ENCODE measurements around the gene SLC5A11. TPM values are rescaled to one million over a fixed set of nuclear protein-coding genes. Genes with fewer than 3 reads are reported as not detected.

SLC5A11 gene
- total RNA-seq, 1 donor from 2014 or later: not detected

DNA sequence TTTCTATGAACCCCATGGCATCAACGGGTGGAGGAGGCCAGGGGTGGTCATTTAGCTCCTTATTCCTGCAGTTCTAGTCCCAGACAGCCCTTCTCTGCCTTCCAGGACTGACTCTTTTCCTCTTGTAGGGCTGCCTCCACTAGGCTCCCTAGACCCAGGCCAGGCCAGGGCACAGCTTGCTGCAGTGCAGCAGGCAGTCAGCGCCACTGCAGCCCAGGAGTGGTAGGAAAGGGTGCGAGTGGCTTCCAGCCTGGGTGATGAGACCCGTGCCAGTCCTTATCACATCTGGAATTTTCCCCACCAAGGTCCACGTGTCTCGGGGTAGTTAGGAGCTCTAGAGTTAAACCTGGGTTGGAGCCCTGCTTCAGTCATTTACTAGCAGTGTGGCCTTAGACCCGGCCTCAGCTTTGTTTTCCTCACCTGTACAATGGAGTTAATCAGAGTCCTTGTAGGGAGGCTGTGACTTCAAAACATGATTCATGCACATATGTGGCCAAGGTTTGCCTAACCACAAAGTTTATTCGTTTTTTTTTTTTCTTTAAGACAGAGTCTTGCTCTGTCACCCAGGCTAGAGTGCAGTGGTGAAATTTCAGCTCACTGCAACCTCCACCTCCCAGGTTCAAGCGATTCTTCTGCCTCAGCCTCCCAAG lies 4.7 kb downstream of the SLC5A11 start:
- Histone ChIP-seq H3K27ac (ENCODE audit: low read depth, low read length) (peak overlapping the region; percentile 9), H3K27me3 (ENCODE audit: insufficient read depth, low read length) (no peaks in the 10 kb centered on the region), H3K36me3 (ENCODE audit: insufficient read depth, low read length) (no peaks in the 10 kb centered on the region), H3K4me3 (ENCODE audit: insufficient read depth, low read depth, low read length) (no peak overlapping the region), H2AFZ (ENCODE audit: low read depth, low read length) (no peak overlapping the region), H4K20me1 (ENCODE audit: insufficient read depth, low read length) (no peaks in the 10 kb centered on the region), H3K4me2 (ENCODE audit: low read length) (no peak overlapping the region), H3K9me3 (ENCODE audit: insufficient read depth, low read depth, low read length) (no peaks in the 10 kb centered on the region), H3K9ac (ENCODE audit: low read length) (no peak overlapping the region), H3K4me1 (ENCODE audit: insufficient read depth, low read length) (peaks cover 30% of the 10 kb centered on the region), H3K79me2 (ENCODE audit: insufficient read depth, low read length) (no peaks in the 10 kb centered on the region)
- H3K27me3 Mint-ChIP-seq (ENCODE audit: low read depth, unreplicated experiment): peaks cover 14% of the 10 kb centered on the region
- peak; percentile 73 for DNase-seq (ENCODE audit: low read depth)
- TF ChIP-seq EZH2 (IDR thresholded peaks at IDR 0.05; ENCODE audit: insufficient read depth, low read length): no peak
- TF ChIP-seq, protein P1, sequence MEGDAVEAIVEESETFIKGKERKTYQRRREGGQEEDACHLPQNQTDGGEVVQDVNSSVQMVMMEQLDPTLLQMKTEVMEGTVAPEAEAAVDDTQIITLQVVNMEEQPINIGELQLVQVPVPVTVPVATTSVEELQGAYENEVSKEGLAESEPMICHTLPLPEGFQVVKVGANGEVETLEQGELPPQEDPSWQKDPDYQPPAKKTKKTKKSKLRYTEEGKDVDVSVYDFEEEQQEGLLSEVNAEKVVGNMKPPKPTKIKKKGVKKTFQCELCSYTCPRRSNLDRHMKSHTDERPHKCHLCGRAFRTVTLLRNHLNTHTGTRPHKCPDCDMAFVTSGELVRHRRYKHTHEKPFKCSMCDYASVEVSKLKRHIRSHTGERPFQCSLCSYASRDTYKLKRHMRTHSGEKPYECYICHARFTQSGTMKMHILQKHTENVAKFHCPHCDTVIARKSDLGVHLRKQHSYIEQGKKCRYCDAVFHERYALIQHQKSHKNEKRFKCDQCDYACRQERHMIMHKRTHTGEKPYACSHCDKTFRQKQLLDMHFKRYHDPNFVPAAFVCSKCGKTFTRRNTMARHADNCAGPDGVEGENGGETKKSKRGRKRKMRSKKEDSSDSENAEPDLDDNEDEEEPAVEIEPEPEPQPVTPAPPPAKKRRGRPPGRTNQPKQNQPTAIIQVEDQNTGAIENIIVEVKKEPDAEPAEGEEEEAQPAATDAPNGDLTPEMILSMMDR (IDR thresholded peaks at IDR 0.05; ENCODE audit: insufficient read depth, low read depth, low read length): no peak
- peaks cover 4% of the 10 kb centered on the region for H3K4me1 Mint-ChIP-seq (ENCODE audit: low read depth, unreplicated experiment)
- no peaks in the 10 kb centered on the region for H3K36me3 Mint-ChIP-seq (ENCODE audit: low read depth, unreplicated experiment)
- no peak overlapping the region for H3K4me3 Mint-ChIP-seq (ENCODE audit: unreplicated experiment)
- no peak for FAIRE-seq
- H3K27ac Mint-ChIP-seq (ENCODE audit: unreplicated experiment): no peak overlapping the region
- peaks cover 1% of the 10 kb centered on the region for H3K9me3 Mint-ChIP-seq (ENCODE audit: unreplicated experiment)

DNA sequence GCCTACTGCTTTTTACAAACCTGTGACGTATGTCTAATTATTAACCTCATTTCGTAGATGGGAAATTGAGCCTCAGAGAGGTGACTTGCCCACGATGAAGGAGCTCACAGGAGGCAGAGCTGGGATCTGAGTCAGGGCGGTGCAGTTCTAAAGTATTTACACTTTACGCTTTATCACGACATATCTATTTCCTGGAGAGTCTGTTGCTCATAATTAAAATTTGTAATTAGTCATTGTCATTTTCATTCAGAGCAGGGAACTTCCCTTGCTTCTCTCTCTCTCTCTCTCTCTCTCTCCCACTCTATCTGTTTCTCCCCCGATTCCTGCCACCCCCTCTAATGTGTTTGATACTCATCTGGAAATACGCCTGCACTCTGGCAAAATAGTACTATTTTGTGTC lies 5.9 kb downstream of the SLC5A11 start:
- peaks cover 4% of the 10 kb centered on the region for H3K4me1 Mint-ChIP-seq (ENCODE audit: low read depth, unreplicated experiment)
- DNase-seq (ENCODE audit: low read depth): peak; percentile 71
- Histone ChIP-seq H3K9ac (ENCODE audit: low read length) (no peak overlapping the region), H3K9me3 (ENCODE audit: insufficient read depth, low read depth, low read length) (no peaks in the 10 kb centered on the region), H3K4me2 (ENCODE audit: low read length) (peak overlapping the region; percentile 49), H2AFZ (ENCODE audit: low read depth, low read length) (no peak overlapping the region), H3K79me2 (ENCODE audit: insufficient read depth, low read length) (no peaks in the 10 kb centered on the region), H3K27me3 (ENCODE audit: insufficient read depth, low read length) (no peaks in the 10 kb centered on the region), H3K4me3 (ENCODE audit: insufficient read depth, low read depth, low read length) (no peak overlapping the region), H4K20me1 (ENCODE audit: insufficient read depth, low read length) (no peaks in the 10 kb centered on the region), H3K4me1 (ENCODE audit: insufficient read depth, low read length) (peaks cover 30% of the 10 kb centered on the region), H3K27ac (ENCODE audit: low read depth, low read length) (peak overlapping the region; percentile 21), H3K36me3 (ENCODE audit: insufficient read depth, low read length) (no peaks in the 10 kb centered on the region)
- no peak overlapping the region for H3K4me3 Mint-ChIP-seq (ENCODE audit: unreplicated experiment)
- FAIRE-seq: no peak
- no peaks in the 10 kb centered on the region for H3K36me3 Mint-ChIP-seq (ENCODE audit: low read depth, unreplicated experiment)
- H3K27ac Mint-ChIP-seq (ENCODE audit: unreplicated experiment): peak overlapping the region; percentile 53
- peaks cover 1% of the 10 kb centered on the region for H3K9me3 Mint-ChIP-seq (ENCODE audit: unreplicated experiment)
- peaks cover 14% of the 10 kb centered on the region for H3K27me3 Mint-ChIP-seq (ENCODE audit: low read depth, unreplicated experiment)
- TF ChIP-seq, protein P1 (IDR thresholded peaks at IDR 0.05; ENCODE audit: insufficient read depth, low read depth, low read length): no peak
- no peak for TF ChIP-seq EZH2 (IDR thresholded peaks at IDR 0.05; ENCODE audit: insufficient read depth, low read length)

DNA sequence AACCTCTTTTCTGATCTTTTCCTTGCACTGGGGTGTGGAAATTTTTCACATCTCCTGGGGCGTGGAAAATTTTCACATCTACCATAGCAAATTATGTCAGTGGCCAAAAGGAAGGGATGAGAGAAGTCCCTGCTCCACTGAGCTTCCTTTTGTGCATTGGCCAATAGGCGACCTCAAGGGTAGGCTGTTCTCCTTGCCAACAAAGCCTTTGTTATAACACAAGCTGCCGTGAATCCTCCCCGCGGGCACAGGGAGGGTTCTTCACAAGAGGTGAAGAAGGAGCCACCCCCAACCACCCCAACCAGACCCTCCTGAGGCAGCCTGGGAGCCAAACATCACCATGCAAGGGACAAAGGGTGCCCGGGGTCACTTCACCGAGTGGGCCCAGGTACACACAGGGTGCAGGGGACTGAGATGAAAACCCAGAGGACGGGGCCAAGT lies 6.5 kb downstream of the SLC5A11 start:
- Histone ChIP-seq H3K79me2 (ENCODE audit: insufficient read depth, low read length) (no peaks in the 10 kb centered on the region), H2AFZ (ENCODE audit: low read depth, low read length) (no peak overlapping the region), H4K20me1 (ENCODE audit: insufficient read depth, low read length) (no peaks in the 10 kb centered on the region), H3K9ac (ENCODE audit: low read length) (no peak overlapping the region), H3K27me3 (ENCODE audit: insufficient read depth, low read length) (no peaks in the 10 kb centered on the region), H3K36me3 (ENCODE audit: insufficient read depth, low read length) (no peaks in the 10 kb centered on the region), H3K27ac (ENCODE audit: low read depth, low read length) (no peak overlapping the region), H3K4me1 (ENCODE audit: insufficient read depth, low read length) (peaks cover 30% of the 10 kb centered on the region), H3K9me3 (ENCODE audit: insufficient read depth, low read depth, low read length) (no peaks in the 10 kb centered on the region), H3K4me3 (ENCODE audit: insufficient read depth, low read depth, low read length) (no peak overlapping the region), H3K4me2 (ENCODE audit: low read length) (peak overlapping the region; percentile 49)
- H3K27me3 Mint-ChIP-seq (ENCODE audit: low read depth, unreplicated experiment): peaks cover 8% of the 10 kb centered on the region
- H3K4me3 Mint-ChIP-seq (ENCODE audit: unreplicated experiment): no peak overlapping the region
- no peaks in the 10 kb centered on the region for H3K36me3 Mint-ChIP-seq (ENCODE audit: low read depth, unreplicated experiment)
- FAIRE-seq: no peak
- peaks cover 1% of the 10 kb centered on the region for H3K9me3 Mint-ChIP-seq (ENCODE audit: unreplicated experiment)
- DNase-seq (ENCODE audit: low read depth): no peak
- H3K4me1 Mint-ChIP-seq (ENCODE audit: low read depth, unreplicated experiment): peaks cover 4% of the 10 kb centered on the region
- peak overlapping the region; percentile 53 for H3K27ac Mint-ChIP-seq (ENCODE audit: unreplicated experiment)
- TF ChIP-seq EZH2 (IDR thresholded peaks at IDR 0.05; ENCODE audit: insufficient read depth, low read length): no peak
- TF ChIP-seq, protein P1 (IDR thresholded peaks at IDR 0.05; ENCODE audit: insufficient read depth, low read depth, low read length): no peak
